ENCODE data around the gene SLC15A1. TPM values are rescaled to one million over a fixed set of nuclear protein-coding genes. Genes with fewer than 3 reads are reported as not detected.

SLC15A1 gene
- total and polyA plus RNA-seq, 2 donors = 0.11 to 0.13 TPM

- Histone ChIP-seq H3K4me1 (ENCODE audit: insufficient read depth) (no peaks in the 10 kb centered on the region), H3K36me3 (ENCODE audit: insufficient read depth) (no peaks in the 10 kb centered on the region), H3K4me3 (ENCODE audit: low read depth, low read length) (no peak overlapping the region), H3K27ac (ENCODE audit: low read depth) (no peak overlapping the region)
- DNase-seq (ENCODE audit: extremely low spot score) = no peak
- WGBS = 87% methylated on average over 9 of the region's 9 CpGs
Measured at GRCh38 chr13:98787996-98788395, 35.5 kb upstream of the SLC15A1 start.

- Histone ChIP-seq H3K4me3 (ENCODE audit: low read depth, low read length) (no peak overlapping the region), H3K27ac (ENCODE audit: low read depth) (no peak overlapping the region), H3K4me1 (ENCODE audit: insufficient read depth) (no peaks in the 10 kb centered on the region), H3K36me3 (ENCODE audit: insufficient read depth) (no peaks in the 10 kb centered on the region)
- 80% methylated on average over 10 of the region's 10 CpGs for WGBS
- DNase-seq (ENCODE audit: extremely low spot score) = no peak
Measured at GRCh38 chr13:98787173-98787572, 34.7 kb upstream of the SLC15A1 start.

GRCh38 chr13:98786023-98786422 is 33.6 kb upstream of the SLC15A1 start:
- Histone ChIP-seq H3K27ac (ENCODE audit: low read depth) (no peak overlapping the region), H3K36me3 (ENCODE audit: insufficient read depth) (no peaks in the 10 kb centered on the region), H3K4me3 (ENCODE audit: low read depth, low read length) (no peak overlapping the region), H3K4me1 (ENCODE audit: insufficient read depth) (no peaks in the 10 kb centered on the region)
- WGBS = 77% methylated on average over 7 of the region's 7 CpGs
- no peak for DNase-seq (ENCODE audit: extremely low spot score)

GRCh38 chr13:98785405-98785804 is 32.9 kb upstream of the SLC15A1 start:
- Histone ChIP-seq H3K27ac (ENCODE audit: low read depth) (no peak overlapping the region), H3K36me3 (ENCODE audit: insufficient read depth) (no peaks in the 10 kb centered on the region)

GRCh38 chr13:98784666-98785065 is 32.2 kb upstream of the SLC15A1 start:
- Histone ChIP-seq H3K27ac (ENCODE audit: low read depth) (no peak overlapping the region), H3K4me1 (ENCODE audit: insufficient read depth) (no peaks in the 10 kb centered on the region), H3K36me3 (ENCODE audit: insufficient read depth) (no peaks in the 10 kb centered on the region), H3K4me3 (ENCODE audit: low read depth, low read length) (no peak overlapping the region)
- DNase-seq (ENCODE audit: extremely low spot score) = no peak
- WGBS = 87% methylated on average over 8 of the region's 8 CpGs

More at GRCh38 chr13:98785405-98785804, 32.9 kb upstream of the SLC15A1 start:
- WGBS = 88% methylated on average over 10 of the region's 10 CpGs
- DNase-seq (ENCODE audit: extremely low spot score) = no peak
- Histone ChIP-seq H3K4me3 (ENCODE audit: low read depth, low read length) (no peak overlapping the region), H3K4me1 (ENCODE audit: insufficient read depth) (no peaks in the 10 kb centered on the region)

- DNase-seq (ENCODE audit: extremely low spot score) = no peak
- no peaks in the 10 kb centered on the region for H3K4me1 ChIP-seq (ENCODE audit: insufficient read depth)
- H3K4me3 ChIP-seq (ENCODE audit: low read depth, low read length) = no peak overlapping the region
- no peak overlapping the region for H3K27ac ChIP-seq (ENCODE audit: low read depth)
- 86% methylated on average over 12 of the region's 12 CpGs for WGBS
- H3K36me3 ChIP-seq (ENCODE audit: insufficient read depth) = no peaks in the 10 kb centered on the region
Measured at GRCh38 chr13:98783856-98784478, 31.5 kb upstream of the SLC15A1 start.

- 62% methylated on average over 5 of the region's 5 CpGs for WGBS
- Histone ChIP-seq H3K27ac (ENCODE audit: low read depth) (no peak overlapping the region), H3K4me1 (ENCODE audit: insufficient read depth) (no peaks in the 10 kb centered on the region), H3K36me3 (ENCODE audit: insufficient read depth) (no peaks in the 10 kb centered on the region), H3K4me3 (ENCODE audit: low read depth, low read length) (no peak overlapping the region)
- no peak for DNase-seq (ENCODE audit: extremely low spot score)
Measured at GRCh38 chr13:98782654-98783053, 30.2 kb upstream of the SLC15A1 start.

- WGBS = 90% methylated on average over 7 of the region's 7 CpGs
- no peaks in the 10 kb centered on the region for H3K36me3 ChIP-seq (ENCODE audit: insufficient read depth)
- no peak for DNase-seq (ENCODE audit: extremely low spot score)
- H3K4me3 ChIP-seq (ENCODE audit: low read depth, low read length) = no peak overlapping the region
- no peak overlapping the region for H3K27ac ChIP-seq (ENCODE audit: low read depth)
- no peaks in the 10 kb centered on the region for H3K4me1 ChIP-seq (ENCODE audit: insufficient read depth)
Measured at GRCh38 chr13:98781905-98782304, 29.4 kb upstream of the SLC15A1 start.

- Histone ChIP-seq H3K4me1 (ENCODE audit: insufficient read depth) (no peaks in the 10 kb centered on the region), H3K27ac (ENCODE audit: low read depth) (no peak overlapping the region)
- 84% methylated on average over 11 of the region's 11 CpGs for WGBS
Measured at GRCh38 chr13:98781470-98781869, 29.0 kb upstream of the SLC15A1 start.

GRCh38 chr13:98781045-98781444 is 28.6 kb upstream of the SLC15A1 start:
- Histone ChIP-seq H3K36me3 (ENCODE audit: insufficient read depth) (no peaks in the 10 kb centered on the region), H3K4me3 (ENCODE audit: low read depth, low read length) (no peak overlapping the region)

More at GRCh38 chr13:98781470-98781869, 29.0 kb upstream of the SLC15A1 start:
- H3K4me3 ChIP-seq (ENCODE audit: low read depth, low read length) = no peak overlapping the region
- H3K36me3 ChIP-seq (ENCODE audit: insufficient read depth) = no peaks in the 10 kb centered on the region
- no peak for DNase-seq (ENCODE audit: extremely low spot score)

GRCh38 chr13:98780451-98780850 is 28.0 kb upstream of the SLC15A1 start:
- H3K27ac ChIP-seq (ENCODE audit: low read depth) = no peak overlapping the region
- no peaks in the 10 kb centered on the region for H3K36me3 ChIP-seq (ENCODE audit: insufficient read depth)
- H3K4me1 ChIP-seq (ENCODE audit: insufficient read depth) = no peaks in the 10 kb centered on the region
- DNase-seq (ENCODE audit: extremely low spot score) = no peak
- WGBS = 45% methylated on average over 2 of the region's 2 CpGs
- H3K4me3 ChIP-seq (ENCODE audit: low read depth, low read length) = no peak overlapping the region

More at GRCh38 chr13:98781045-98781444, 28.6 kb upstream of the SLC15A1 start:
- 90% methylated on average over 11 of the region's 11 CpGs for WGBS
- no peak overlapping the region for H3K27ac ChIP-seq (ENCODE audit: low read depth)
- DNase-seq (ENCODE audit: extremely low spot score) = no peak
- no peaks in the 10 kb centered on the region for H3K4me1 ChIP-seq (ENCODE audit: insufficient read depth)

- Histone ChIP-seq H3K36me3 (ENCODE audit: insufficient read depth) (no peaks in the 10 kb centered on the region), H3K4me1 (ENCODE audit: insufficient read depth) (no peaks in the 10 kb centered on the region), H3K4me3 (ENCODE audit: low read depth, low read length) (no peak overlapping the region), H3K27ac (ENCODE audit: low read depth) (no peak overlapping the region)
- 56% methylated on average over 1 of the region's 1 CpG for WGBS
- no peak for DNase-seq (ENCODE audit: extremely low spot score)
Measured at GRCh38 chr13:98779695-98780094, 27.2 kb upstream of the SLC15A1 start.

- no peak for DNase-seq (ENCODE audit: extremely low spot score)
- Histone ChIP-seq H3K27ac (ENCODE audit: low read depth) (no peak overlapping the region), H3K4me1 (ENCODE audit: insufficient read depth) (no peaks in the 10 kb centered on the region), H3K4me3 (ENCODE audit: low read depth, low read length) (no peak overlapping the region), H3K36me3 (ENCODE audit: insufficient read depth) (no peaks in the 10 kb centered on the region)
- WGBS = 73% methylated on average over 8 of the region's 8 CpGs
Measured at GRCh38 chr13:98778749-98779148, 26.3 kb upstream of the SLC15A1 start.

- no peaks in the 10 kb centered on the region for H3K4me1 ChIP-seq (ENCODE audit: insufficient read depth)
- 84% methylated on average over 5 of the region's 5 CpGs for WGBS
- no peak overlapping the region for H3K27ac ChIP-seq (ENCODE audit: low read depth)
- no peaks in the 10 kb centered on the region for H3K36me3 ChIP-seq (ENCODE audit: insufficient read depth)
- DNase-seq (ENCODE audit: extremely low spot score) = no peak
- no peak overlapping the region for H3K4me3 ChIP-seq (ENCODE audit: low read depth, low read length)
Measured at GRCh38 chr13:98776644-98777043, 24.2 kb upstream of the SLC15A1 start.

All from urinary bladder (tissue), 4 donors.